Rectal smooth muscle tissue (tissue), 1 donor: ENCODE measurements around the gene SLC7A9.
"Not testable (repeated sequence)": the region's sequence is repeated elsewhere in the genome, so short reads cannot be mapped to it uniquely, and the experiment has no call there.

Source experiments
- H3K27ac ChIP-seq: one replicate; pipeline ENCODE4 v1.7.0; 2013; ENCODE audit warnings: low read depth, low read length, inconsistent platforms
- H3K27me3 ChIP-seq: one replicate; pipeline ENCODE4 v1.7.0; 2013; ENCODE audit warnings: low read length; ENCODE audit not compliant: control insufficient read depth, insufficient read depth
- H3K36me3 ChIP-seq: one replicate; pipeline ENCODE4 v1.7.0; 2013; ENCODE audit warnings: low read length; ENCODE audit not compliant: control insufficient read depth, insufficient read depth
- H3K4me1 ChIP-seq: one replicate; pipeline ENCODE4 v1.7.0; 2013; ENCODE audit warnings: low read length; ENCODE audit not compliant: control insufficient read depth, insufficient read depth
- H3K4me3 ChIP-seq: one replicate; pipeline ENCODE4 v1.7.0; 2013; ENCODE audit warnings: low read length
- H3K9ac ChIP-seq: one replicate; pipeline ENCODE4 v1.7.0; 2013; ENCODE audit warnings: low read length

SLC7A9 gene

DNA sequence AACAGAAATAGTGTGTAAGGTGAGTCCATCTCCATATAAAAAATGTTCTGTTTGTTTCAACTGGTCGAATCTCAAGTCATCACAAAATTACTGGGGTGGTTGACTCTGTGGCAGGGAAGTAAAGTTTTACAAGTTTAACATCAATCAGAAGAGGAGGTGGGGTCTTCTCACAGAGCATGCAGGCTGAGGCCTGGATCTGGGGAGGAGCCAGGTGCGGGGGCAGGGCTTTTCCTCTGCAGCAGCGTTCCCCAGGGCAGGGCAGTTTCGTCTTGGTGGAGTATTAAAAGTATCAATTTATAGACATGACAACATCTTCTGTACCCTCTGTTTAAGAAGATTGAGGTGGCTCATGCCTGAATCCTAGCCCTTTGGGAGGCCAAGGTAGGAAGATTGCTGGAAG lies 68.8 kb downstream of the SLC7A9 start:
- no peak overlapping the region for H3K9ac ChIP-seq
- no peaks in the 10 kb centered on the region for H3K36me3 ChIP-seq
- no peaks in the 10 kb centered on the region for H3K27me3 ChIP-seq
- H3K4me3 ChIP-seq = no peak overlapping the region
- no peaks in the 10 kb centered on the region for H3K4me1 ChIP-seq
- H3K27ac ChIP-seq = no peak overlapping the region

DNA sequence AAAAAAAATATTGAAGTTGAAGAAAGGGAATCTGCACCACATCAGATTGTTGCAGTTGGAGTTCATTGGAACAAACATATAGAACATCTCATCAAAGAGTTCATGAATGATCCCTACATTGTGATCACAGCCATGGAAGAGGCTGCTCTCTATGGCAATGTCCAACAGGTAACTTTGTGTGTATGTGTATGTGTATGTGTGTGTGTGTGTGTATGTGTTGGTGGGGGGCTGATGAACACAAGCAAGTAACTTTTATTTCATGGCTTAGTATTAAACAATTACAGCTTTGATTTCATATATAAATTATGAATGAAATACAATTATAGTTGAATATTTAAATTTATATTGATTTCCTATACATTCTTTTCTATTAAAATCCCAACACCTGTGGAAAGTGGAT lies 69.4 kb downstream of the SLC7A9 start:
- no peak overlapping the region for H3K9ac ChIP-seq
- no peaks in the 10 kb centered on the region for H3K27me3 ChIP-seq
- H3K36me3 ChIP-seq = no peaks in the 10 kb centered on the region
- H3K4me1 ChIP-seq = no peaks in the 10 kb centered on the region
- H3K4me3 ChIP-seq = no peak overlapping the region
- no peak overlapping the region for H3K27ac ChIP-seq

DNA sequence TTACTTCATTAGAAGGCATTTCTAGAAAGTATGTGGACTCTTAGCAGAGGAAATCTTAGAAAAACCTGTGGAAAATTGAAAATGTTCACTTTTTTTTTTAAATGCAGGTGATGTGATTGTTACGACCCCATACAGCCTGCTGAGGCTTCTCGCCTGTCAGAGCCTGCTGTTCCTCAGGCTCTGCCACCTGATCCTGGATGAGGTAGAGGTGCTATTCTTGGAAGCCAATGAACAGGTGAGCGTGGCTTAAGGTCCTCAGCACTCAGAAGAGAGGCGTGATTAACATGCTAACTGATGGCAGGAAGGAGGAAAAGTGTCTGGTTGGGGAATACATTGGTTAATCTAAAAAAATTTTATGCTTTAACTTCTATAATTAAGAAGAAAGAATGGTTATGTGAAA lies 71.4 kb downstream of the SLC7A9 start:
- no peak overlapping the region for H3K27ac ChIP-seq
- H3K4me3 ChIP-seq = no peak overlapping the region
- H3K4me1 ChIP-seq = no peaks in the 10 kb centered on the region
- H3K9ac ChIP-seq = no peak overlapping the region
- no peaks in the 10 kb centered on the region for H3K27me3 ChIP-seq
- H3K36me3 ChIP-seq = no peaks in the 10 kb centered on the region

DNA sequence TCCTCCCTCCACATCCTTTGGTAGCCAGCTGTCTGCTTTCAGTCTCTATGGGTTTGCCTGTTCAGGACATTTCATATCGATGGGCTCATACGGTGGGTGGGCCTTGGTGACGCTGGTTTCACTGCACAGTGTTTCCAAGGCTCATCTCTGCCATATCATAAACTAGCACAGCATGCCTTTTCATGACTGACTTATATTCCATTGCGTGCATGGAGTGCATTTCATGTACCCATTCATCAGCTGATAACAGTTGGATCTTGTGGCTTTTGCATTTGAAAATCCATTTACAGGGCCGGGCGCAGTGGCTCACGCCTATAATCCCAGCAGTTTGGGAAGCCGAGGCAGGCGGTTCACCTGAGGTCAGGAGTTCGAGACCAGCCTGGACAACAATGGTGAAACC lies 80.1 kb downstream of the SLC7A9 start:
- no peak overlapping the region for H3K9ac ChIP-seq
- no peak overlapping the region for H3K4me3 ChIP-seq
- no peaks in the 10 kb centered on the region for H3K4me1 ChIP-seq
- H3K36me3 ChIP-seq = no peaks in the 10 kb centered on the region
- no peaks in the 10 kb centered on the region for H3K27me3 ChIP-seq
- no peak overlapping the region for H3K27ac ChIP-seq

DNA sequence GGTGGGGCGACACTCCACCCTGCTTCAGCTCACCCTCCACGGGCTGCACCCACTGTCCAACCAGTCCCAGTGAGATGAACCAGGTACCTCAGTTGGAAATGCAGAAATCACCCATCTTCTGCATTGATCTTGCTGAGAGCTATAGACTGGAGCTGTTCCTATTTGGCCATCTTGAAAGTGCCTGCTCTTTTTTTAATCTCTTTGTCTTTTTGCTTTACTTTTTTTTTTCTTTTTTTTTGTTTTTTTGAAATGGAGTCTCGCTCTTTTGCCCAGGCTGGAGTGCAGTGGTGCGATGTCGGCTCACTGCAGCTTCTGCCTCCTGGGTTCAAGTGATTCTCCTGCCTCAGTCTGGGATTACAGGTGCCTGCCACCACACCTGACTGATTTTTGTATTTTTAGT lies 81.7 kb downstream of the SLC7A9 start:
- H3K9ac ChIP-seq, H3K27me3 ChIP-seq, H3K4me1 ChIP-seq, H3K27ac ChIP-seq, H3K36me3 ChIP-seq, H3K4me3 ChIP-seq: not testable (repeated sequence)

DNA sequence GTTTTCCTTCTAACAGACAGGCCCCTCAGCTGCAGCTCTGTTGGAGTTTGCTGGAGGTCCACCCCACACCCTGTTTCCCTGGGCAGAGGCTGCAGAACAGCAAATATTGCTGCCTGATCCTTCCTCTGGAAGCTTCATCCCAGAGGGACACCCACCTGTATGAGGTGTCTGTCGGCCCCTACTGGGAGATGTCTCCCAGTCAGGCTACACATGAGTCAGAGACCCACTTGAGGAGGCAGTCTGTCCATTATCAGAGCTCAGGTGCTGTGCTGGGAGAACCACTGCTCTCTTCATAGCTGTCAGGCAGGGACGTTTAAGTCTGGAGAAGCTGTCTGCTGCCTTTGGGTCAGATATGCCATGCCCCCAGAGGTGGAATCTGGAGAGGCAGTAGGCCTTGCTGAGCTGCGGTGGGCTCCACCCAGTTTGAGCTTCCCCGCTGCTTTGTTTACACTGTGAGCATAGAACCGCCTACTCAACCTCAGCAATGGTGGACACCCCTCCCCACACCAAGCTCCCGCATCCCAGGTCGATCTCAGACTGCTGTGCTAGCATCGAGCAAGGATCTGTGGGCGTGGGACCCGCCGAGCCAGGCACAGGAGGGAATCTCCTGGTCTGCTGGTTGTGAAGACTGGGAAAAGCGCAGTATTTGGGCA lies 82.3 kb downstream of the SLC7A9 start:
- H3K4me1 ChIP-seq, H3K36me3 ChIP-seq, H3K27me3 ChIP-seq, H3K9ac ChIP-seq, H3K27ac ChIP-seq, H3K4me3 ChIP-seq: not testable (repeated sequence)

DNA sequence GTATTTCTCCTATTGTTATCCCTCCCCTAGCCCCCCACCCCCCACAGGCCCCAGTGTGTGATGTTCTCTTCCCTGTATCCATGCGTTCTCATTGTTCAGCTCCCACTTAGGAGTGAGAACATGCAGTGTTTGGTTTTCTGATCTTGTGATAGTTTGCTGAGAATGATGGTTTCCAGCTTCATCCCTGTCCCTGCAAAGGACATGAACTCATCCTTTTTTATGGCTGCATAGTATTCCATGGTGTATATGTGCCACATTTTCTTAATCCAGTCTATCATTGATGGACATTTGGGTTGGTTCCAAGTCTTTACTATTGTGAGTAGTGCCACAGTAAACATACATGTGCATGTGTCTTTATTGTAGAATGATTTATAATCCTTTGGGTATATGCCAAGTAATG lies 87.5 kb downstream of the SLC7A9 start:
- H3K36me3 ChIP-seq, H3K27me3 ChIP-seq, H3K9ac ChIP-seq, H3K4me1 ChIP-seq, H3K27ac ChIP-seq, H3K4me3 ChIP-seq: not testable (repeated sequence)

DNA sequence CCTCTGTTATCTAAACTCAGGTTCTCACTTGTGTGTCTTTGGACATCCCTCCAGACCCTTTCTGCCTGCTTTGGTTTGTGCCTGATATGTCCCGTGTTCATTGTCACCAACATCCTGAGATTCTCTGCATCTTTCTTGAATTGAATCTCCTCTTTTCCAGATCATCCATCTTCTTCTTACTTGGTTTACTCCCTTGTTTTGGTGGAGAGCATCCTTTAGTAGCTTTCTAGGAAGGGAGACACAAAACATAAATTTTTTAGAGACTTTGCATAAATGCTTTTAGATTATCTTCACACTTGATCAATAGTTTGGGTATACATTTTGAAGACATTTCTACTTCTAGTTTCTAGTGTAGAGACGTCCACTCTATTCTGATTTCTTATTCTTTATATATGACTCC lies 88.3 kb downstream of the SLC7A9 start:
- H3K27me3 ChIP-seq = no peaks in the 10 kb centered on the region
- no peak overlapping the region for H3K4me3 ChIP-seq
- no peak overlapping the region for H3K9ac ChIP-seq
- no peaks in the 10 kb centered on the region for H3K4me1 ChIP-seq
- no peaks in the 10 kb centered on the region for H3K36me3 ChIP-seq
- no peak overlapping the region for H3K27ac ChIP-seq
